HepG2 (cell line): ENCODE data around the gene VILL. TPM values are rescaled to one million over a fixed set of nuclear protein-coding genes. Genes with fewer than 3 reads are reported as not detected.

Experiments used
- CC2D1A ChIP-seq: sonication (generic); formaldehyde crosslinking; IDR thresholded peaks from 2 replicates; pipeline ENCODE4 v1.8.1; 2023; ENCODE audit warnings: mild to moderate bottlenecking, missing genetic modification reagents
- CEBPG ChIP-seq: IDR thresholded peaks from 2 replicates; pipeline ENCODE4 v1.6.1; 2016
- E2F1 ChIP-seq: sonication (generic); formaldehyde crosslinking; IDR thresholded peaks from 2 replicates; pipeline ENCODE4 v1.5.0; 2020; ENCODE audit warnings: missing genetic modification reagents
- ESRRA ChIP-seq: sonication (generic); formaldehyde crosslinking; IDR thresholded peaks from 2 replicates; pipeline ENCODE4 v1.5.1; 2020; ENCODE audit warnings: mild to moderate bottlenecking, low read depth, missing genetic modification reagents
- FOXO1 ChIP-seq: sonication (generic); formaldehyde crosslinking; IDR thresholded peaks from 2 replicates; pipeline ENCODE4 v1.4.0; 2020; ENCODE audit warnings: missing genetic modification reagents
- HIVEP1 ChIP-seq: sonication (generic); formaldehyde crosslinking; IDR thresholded peaks from 2 replicates; pipeline ENCODE4 v1.4.0; 2020; ENCODE audit warnings: mild to moderate bottlenecking, missing genetic modification reagents
- MIER3 ChIP-seq: IDR thresholded peaks from 2 replicates; pipeline ENCODE4 v1.6.1; 2016; ENCODE audit warnings: missing compliant biosample characterization, borderline replicate concordance
- MTA1 ChIP-seq: sonication (generic); formaldehyde crosslinking; IDR thresholded peaks from 2 replicates; pipeline ENCODE4 v1.4.0; 2020; ENCODE audit warnings: missing genetic modification reagents, mild to moderate bottlenecking, borderline replicate concordance
- NR2C2 ChIP-seq: sonication (generic); formaldehyde crosslinking; IDR thresholded peaks from 2 replicates; pipeline ENCODE4 v1.4.0; 2020; ENCODE audit warnings: missing genetic modification reagents, mild to moderate bottlenecking, moderate library complexity, borderline replicate concordance
- POLR2G ChIP-seq: fragments of 200-400 bp; formaldehyde crosslinking; IDR thresholded peaks from 2 replicates; pipeline ENCODE4 v1.6.1; 2018; ENCODE audit warnings: mild to moderate bottlenecking, low read depth, low read length, moderate library complexity
- RXRA ChIP-seq: sonication (generic); formaldehyde crosslinking; IDR thresholded peaks from 2 replicates; pipeline ENCODE4 v1.5.1; 2020; ENCODE audit warnings: missing genetic modification reagents
- YEATS2 ChIP-seq: sonication (generic); formaldehyde crosslinking; IDR thresholded peaks from 2 replicates; pipeline ENCODE4 v1.4.0; 2020; ENCODE audit warnings: missing genetic modification reagents, borderline replicate concordance
- ZMYM4 ChIP-seq: sonication (generic); formaldehyde crosslinking; IDR thresholded peaks from 2 replicates; pipeline ENCODE4 v1.8.1; 2023; ENCODE audit warnings: mild to moderate bottlenecking, missing genetic modification reagents
- ZNF18 ChIP-seq: sonication (generic); formaldehyde crosslinking; IDR thresholded peaks from 2 replicates; pipeline ENCODE4 v1.8.0; 2022; ENCODE audit warnings: mild to moderate bottlenecking, missing genetic modification reagents; ENCODE audit not compliant: insufficient replicate concordance
- ZNF350 ChIP-seq: sonication (generic); formaldehyde crosslinking; IDR thresholded peaks from 2 replicates; pipeline ENCODE4 v1.4.0; 2020; ENCODE audit warnings: mild to moderate bottlenecking, low read depth, missing genetic modification reagents, borderline replicate concordance
- ZNF512B ChIP-seq: sonication (generic); formaldehyde crosslinking; IDR thresholded peaks from 2 replicates; pipeline ENCODE4 v1.5.1; 2020; ENCODE audit warnings: missing genetic modification reagents, mild to moderate bottlenecking, borderline replicate concordance
- ZNF550 ChIP-seq: sonication (generic); formaldehyde crosslinking; IDR thresholded peaks from 2 replicates; pipeline ENCODE4 v1.4.0; 2020; ENCODE audit warnings: mild to moderate bottlenecking, missing genetic modification reagents, borderline replicate concordance
- ZNF577 ChIP-seq: sonication (generic); formaldehyde crosslinking; IDR thresholded peaks from 2 replicates; pipeline ENCODE4 v1.4.0; 2020; ENCODE audit warnings: mild to moderate bottlenecking, low read depth, missing genetic modification reagents, borderline replicate concordance
- ZNF597 ChIP-seq: sonication (generic); formaldehyde crosslinking; IDR thresholded peaks from 2 replicates; pipeline ENCODE4 v1.5.0; 2020; ENCODE audit warnings: missing genetic modification reagents
- ZNF800 ChIP-seq: sonication (generic); formaldehyde crosslinking; IDR thresholded peaks from 2 replicates; pipeline ENCODE4 v1.4.0; 2020; ENCODE audit warnings: missing genetic modification reagents
- polyA plus RNA-seq, 8 experiments: library from polyadenylated mRNA; depleted of rRNA in 3 of 8; stranded (reverse) in 7 of 8; unstranded in 1 of 8; fragments of >200 nt; fragmentation: Illumina TruSeq in 4 of 8; extraction: Trizol in 4 of 8; gene quantifications; 2 replicates each; pipeline versions ENCODE4 v1.2.1 to v1.2.3, GENCODE V29; 2011 to 2016; ENCODE audit warnings: low read depth in 4 of 8, missing spikeins in 1 of 8, mixed read lengths in 1 of 8; ENCODE audit not compliant: insufficient read depth in 1 of 8
- total RNA-seq, 5 experiments: library from RNA; depleted of rRNA; stranded (reverse); fragments of >200 nt; fragmentation: Illumina TruSeq; extraction: Trizol; gene quantifications; 2 replicates each; pipeline ENCODE4 v1.2.3, GENCODE V29; 2016; ENCODE audit warnings: low read depth in 1 of 5

VILL gene
- total and polyA plus RNA-seq, 2 of the 13 experiments (the other 11 are each of a cell fraction or from before 2014, with no cell fraction given) = 3.2 to 5.3 TPM

GRCh38 chr3:37980462-37981347 lies 9.9 kb upstream of the VILL start (continued):
- TF ChIP-seq ZNF18 (CRISPR knock-in tag) = no peak
- no peak for TF ChIP-seq ESRRA
- no peak for TF ChIP-seq ZNF800
- TF ChIP-seq YEATS2 (CRISPR knock-in tag) = no peak
- TF ChIP-seq ZNF550 = no peak
- 0 out of 2 replicates have a peak, but pooled peaks have one; percentile 46 for TF ChIP-seq HIVEP1
- no peak for TF ChIP-seq ZNF597 (CRISPR knock-in tag)
- TF ChIP-seq MIER3 (CRISPR knock-in tag) = no peak
- TF ChIP-seq MTA1 (CRISPR knock-in tag) = peak; percentile 27; the same call in 1 of the 2 replicates
- no peak for TF ChIP-seq ZNF512B (CRISPR knock-in tag)
- TF ChIP-seq POLR2G = no peak
- no peak for TF ChIP-seq CEBPG
- peak; percentile 58; the same call in 1 of the 2 replicates for TF ChIP-seq RXRA (CRISPR knock-in tag)
- TF ChIP-seq FOXO1 (CRISPR knock-in tag) = no peak
- TF ChIP-seq NR2C2 (CRISPR knock-in tag) = no peak
- TF ChIP-seq CC2D1A = no peak
- 0 out of 2 replicates have a peak, but pooled peaks have one; percentile 31 for TF ChIP-seq ZMYM4 (CRISPR knock-in tag)
- TF ChIP-seq E2F1 (CRISPR knock-in tag) = no peak
- TF ChIP-seq ZNF577 (CRISPR knock-in tag) = no peak
- no peak for TF ChIP-seq ZNF350
